Measurements from ENCODE around the gene GAL3ST2.

DNA sequence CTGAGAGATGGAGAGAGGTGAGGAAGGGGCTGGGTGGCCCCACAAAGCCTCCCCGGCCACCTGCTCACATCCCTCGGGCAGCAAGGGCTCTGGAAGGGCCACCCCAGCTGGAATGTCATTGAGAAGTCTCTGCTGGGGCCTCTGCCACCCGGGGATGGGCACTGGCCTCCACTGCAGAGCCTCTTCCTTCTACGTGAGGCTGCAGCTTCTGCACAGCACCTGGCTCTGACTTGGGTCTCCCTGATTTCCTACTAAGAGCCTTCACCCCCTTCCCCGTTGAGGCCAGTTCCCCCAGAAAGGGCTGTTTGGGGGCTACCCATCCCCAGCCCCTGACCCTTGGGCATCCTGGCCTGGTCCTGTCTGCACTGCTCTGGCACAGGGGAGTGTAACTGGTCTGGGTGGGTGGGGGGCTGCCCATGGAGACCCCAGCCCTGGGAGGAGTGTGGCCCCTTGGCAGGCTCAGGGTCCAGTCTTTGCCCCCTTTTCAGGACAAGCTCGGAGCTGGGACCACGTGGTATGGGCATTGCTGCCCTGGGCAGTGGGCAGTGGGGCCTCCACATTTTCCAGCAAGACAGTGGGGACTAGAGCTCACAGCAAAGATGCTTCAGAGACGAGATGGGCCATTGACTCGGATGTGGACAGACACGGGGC lies 76.5 kb downstream of the GAL3ST2 start:
- TF ChIP-seq, protein P1, sequence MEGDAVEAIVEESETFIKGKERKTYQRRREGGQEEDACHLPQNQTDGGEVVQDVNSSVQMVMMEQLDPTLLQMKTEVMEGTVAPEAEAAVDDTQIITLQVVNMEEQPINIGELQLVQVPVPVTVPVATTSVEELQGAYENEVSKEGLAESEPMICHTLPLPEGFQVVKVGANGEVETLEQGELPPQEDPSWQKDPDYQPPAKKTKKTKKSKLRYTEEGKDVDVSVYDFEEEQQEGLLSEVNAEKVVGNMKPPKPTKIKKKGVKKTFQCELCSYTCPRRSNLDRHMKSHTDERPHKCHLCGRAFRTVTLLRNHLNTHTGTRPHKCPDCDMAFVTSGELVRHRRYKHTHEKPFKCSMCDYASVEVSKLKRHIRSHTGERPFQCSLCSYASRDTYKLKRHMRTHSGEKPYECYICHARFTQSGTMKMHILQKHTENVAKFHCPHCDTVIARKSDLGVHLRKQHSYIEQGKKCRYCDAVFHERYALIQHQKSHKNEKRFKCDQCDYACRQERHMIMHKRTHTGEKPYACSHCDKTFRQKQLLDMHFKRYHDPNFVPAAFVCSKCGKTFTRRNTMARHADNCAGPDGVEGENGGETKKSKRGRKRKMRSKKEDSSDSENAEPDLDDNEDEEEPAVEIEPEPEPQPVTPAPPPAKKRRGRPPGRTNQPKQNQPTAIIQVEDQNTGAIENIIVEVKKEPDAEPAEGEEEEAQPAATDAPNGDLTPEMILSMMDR (IDR thresholded peaks at IDR 0.05; ENCODE audit: borderline replicate concordance, extremely low read depth, low read length, poor library complexity, severe bottlenecking) = no peak
- no peak for TF ChIP-seq EZH2 (IDR thresholded peaks at IDR 0.05; ENCODE audit: borderline replicate concordance, low read depth, low read length, severe bottlenecking)
